ENCODE results near the gene GSE1.

GRCh38 chr16:85575920-85576319 lies 37.2 kb upstream of the GSE1 start:
- TF ChIP-seq, protein P1, sequence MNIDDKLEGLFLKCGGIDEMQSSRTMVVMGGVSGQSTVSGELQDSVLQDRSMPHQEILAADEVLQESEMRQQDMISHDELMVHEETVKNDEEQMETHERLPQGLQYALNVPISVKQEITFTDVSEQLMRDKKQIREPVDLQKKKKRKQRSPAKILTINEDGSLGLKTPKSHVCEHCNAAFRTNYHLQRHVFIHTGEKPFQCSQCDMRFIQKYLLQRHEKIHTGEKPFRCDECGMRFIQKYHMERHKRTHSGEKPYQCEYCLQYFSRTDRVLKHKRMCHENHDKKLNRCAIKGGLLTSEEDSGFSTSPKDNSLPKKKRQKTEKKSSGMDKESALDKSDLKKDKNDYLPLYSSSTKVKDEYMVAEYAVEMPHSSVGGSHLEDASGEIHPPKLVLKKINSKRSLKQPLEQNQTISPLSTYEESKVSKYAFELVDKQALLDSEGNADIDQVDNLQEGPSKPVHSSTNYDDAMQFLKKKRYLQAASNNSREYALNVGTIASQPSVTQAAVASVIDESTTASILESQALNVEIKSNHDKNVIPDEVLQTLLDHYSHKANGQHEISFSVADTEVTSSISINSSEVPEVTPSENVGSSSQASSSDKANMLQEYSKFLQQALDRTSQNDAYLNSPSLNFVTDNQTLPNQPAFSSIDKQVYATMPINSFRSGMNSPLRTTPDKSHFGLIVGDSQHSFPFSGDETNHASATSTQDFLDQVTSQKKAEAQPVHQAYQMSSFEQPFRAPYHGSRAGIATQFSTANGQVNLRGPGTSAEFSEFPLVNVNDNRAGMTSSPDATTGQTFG (tag by site-specific recombination; IDR thresholded peaks at IDR 0.05; ENCODE audit: borderline replicate concordance): no peak
- TF ChIP-seq, protein P2, sequence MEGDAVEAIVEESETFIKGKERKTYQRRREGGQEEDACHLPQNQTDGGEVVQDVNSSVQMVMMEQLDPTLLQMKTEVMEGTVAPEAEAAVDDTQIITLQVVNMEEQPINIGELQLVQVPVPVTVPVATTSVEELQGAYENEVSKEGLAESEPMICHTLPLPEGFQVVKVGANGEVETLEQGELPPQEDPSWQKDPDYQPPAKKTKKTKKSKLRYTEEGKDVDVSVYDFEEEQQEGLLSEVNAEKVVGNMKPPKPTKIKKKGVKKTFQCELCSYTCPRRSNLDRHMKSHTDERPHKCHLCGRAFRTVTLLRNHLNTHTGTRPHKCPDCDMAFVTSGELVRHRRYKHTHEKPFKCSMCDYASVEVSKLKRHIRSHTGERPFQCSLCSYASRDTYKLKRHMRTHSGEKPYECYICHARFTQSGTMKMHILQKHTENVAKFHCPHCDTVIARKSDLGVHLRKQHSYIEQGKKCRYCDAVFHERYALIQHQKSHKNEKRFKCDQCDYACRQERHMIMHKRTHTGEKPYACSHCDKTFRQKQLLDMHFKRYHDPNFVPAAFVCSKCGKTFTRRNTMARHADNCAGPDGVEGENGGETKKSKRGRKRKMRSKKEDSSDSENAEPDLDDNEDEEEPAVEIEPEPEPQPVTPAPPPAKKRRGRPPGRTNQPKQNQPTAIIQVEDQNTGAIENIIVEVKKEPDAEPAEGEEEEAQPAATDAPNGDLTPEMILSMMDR (tag by site-specific recombination; IDR thresholded peaks at IDR 0.05): no peak
- TF ChIP-seq ZNF133 (tag by site-specific recombination; IDR thresholded peaks at IDR 0.05) (no peak), ZNF169 (tag by site-specific recombination; IDR thresholded peaks at IDR 0.05) (no peak), ZSCAN5A (tag by site-specific recombination; IDR thresholded peaks at IDR 0.05) (no peak), ZNF114 (tag by site-specific recombination; IDR thresholded peaks at IDR 0.05) (no peak), ZNF274 (IDR thresholded peaks at IDR 0.05; ENCODE audit: low read length) (no peak), ZNF274 (tag by site-specific recombination; IDR thresholded peaks at IDR 0.05; ENCODE audit: borderline replicate concordance) (no peak), HOXA7 (CRISPR knock-in tag; IDR thresholded peaks at IDR 0.05; ENCODE audit: borderline replicate concordance) (no peak), ZNF175 (tag by site-specific recombination; IDR thresholded peaks at IDR 0.05) (no peak), ELK4 (IDR thresholded peaks at IDR 0.05; ENCODE audit: borderline replicate concordance, low read depth, low read length) (no peak), ZBTB21 (tag by site-specific recombination; IDR thresholded peaks at IDR 0.05) (no peak)
- TF ChIP-seq, protein P3, sequence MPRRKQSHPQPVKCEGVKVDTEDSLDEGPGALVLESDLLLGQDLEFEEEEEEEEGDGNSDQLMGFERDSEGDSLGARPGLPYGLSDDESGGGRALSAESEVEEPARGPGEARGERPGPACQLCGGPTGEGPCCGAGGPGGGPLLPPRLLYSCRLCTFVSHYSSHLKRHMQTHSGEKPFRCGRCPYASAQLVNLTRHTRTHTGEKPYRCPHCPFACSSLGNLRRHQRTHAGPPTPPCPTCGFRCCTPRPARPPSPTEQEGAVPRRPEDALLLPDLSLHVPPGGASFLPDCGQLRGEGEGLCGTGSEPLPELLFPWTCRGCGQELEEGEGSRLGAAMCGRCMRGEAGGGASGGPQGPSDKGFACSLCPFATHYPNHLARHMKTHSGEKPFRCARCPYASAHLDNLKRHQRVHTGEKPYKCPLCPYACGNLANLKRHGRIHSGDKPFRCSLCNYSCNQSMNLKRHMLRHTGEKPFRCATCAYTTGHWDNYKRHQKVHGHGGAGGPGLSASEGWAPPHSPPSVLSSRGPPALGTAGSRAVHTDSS (tag by site-specific recombination; IDR thresholded peaks at IDR 0.05): no peak
